DMS 273 (cell line): ENCODE results near the gene SEC14L5.
"Not testable (repeated sequence)": the region's sequence is repeated elsewhere in the genome, so short reads cannot be mapped to it uniquely, and the experiment has no call there.

ENCODE experiments used
- DNase-seq: peaks from one replicate; lab custom pipeline; 2025; ENCODE audit not compliant: unreplicated experiment; lab: John Stamatoyannopoulos, UW

The SEC14L5 gene

GRCh38 chr16:4929619-4930018 is 28.5 kb upstream of the SEC14L5 start:
- DNase-seq = not testable (repeated sequence)

- no peak for DNase-seq
These were observed 26.7 kb upstream of the SEC14L5 start for GRCh38 chr16:4931381-4931780.

- DNase-seq = no peak
These were observed 24.7 kb upstream of the SEC14L5 start for GRCh38 chr16:4933433-4933832.

GRCh38 chr16:4933871-4934395 is 24.2 kb upstream of the SEC14L5 start:
- DNase-seq = no peak

- no peak for DNase-seq
These were observed 23.5 kb upstream of the SEC14L5 start for GRCh38 chr16:4934591-4934990.

GRCh38 chr16:4935241-4935855 is 22.8 kb upstream of the SEC14L5 start:
- no peak for DNase-seq

- peak; percentile 76 for DNase-seq
These were observed 21.7 kb upstream of the SEC14L5 start for GRCh38 chr16:4936181-4936990.

GRCh38 chr16:4936991-4937781 is 20.9 kb upstream of the SEC14L5 start, which contains the start of gene PPL:
TSS of gene PPL (minus strand) at chr16:4937148. CDS start at chr16:4937045, 103 bp downstream.
- DNase-seq = peak; percentile 72

GRCh38 chr16:4937782-4938682 is 20.1 kb upstream of the SEC14L5 start:
- DNase-seq = no peak

- no peak for DNase-seq
These were observed 19.5 kb upstream of the SEC14L5 start for GRCh38 chr16:4938683-4939030.

- no peak for DNase-seq
These were observed 17.4 kb upstream of the SEC14L5 start for GRCh38 chr16:4940719-4941118.

- DNase-seq = no peak
These were observed 15.6 kb upstream of the SEC14L5 start for GRCh38 chr16:4942481-4942880.

- DNase-seq = peak; percentile 98
These were observed 13.5 kb upstream of the SEC14L5 start for GRCh38 chr16:4944333-4945281.

GRCh38 chr16:4945560-4946502 is 12.3 kb upstream of the SEC14L5 start:
- peak; percentile 38 for DNase-seq

- no peak for DNase-seq
These were observed 11.2 kb upstream of the SEC14L5 start for GRCh38 chr16:4946917-4947316.

- no peak for DNase-seq
These were observed 10.2 kb upstream of the SEC14L5 start for GRCh38 chr16:4947722-4948503.
